HL-60 (cell line): ENCODE measurements around the gene AK1.

Source experiments
- DNase-seq, 2 experiments: peaks; one replicate each; pipeline ENCODE4 v3.0.0-alpha.2; 2010 to 2020; ENCODE audit warnings: low read depth in 1 of 2, low spot score in 1 of 2
- H3K27ac ChIP-seq: fragments of 250-450 bp; sonication (Bioruptor Pico); replicated peaks from 2 replicates; pipeline ENCODE4 v1.5.1; 2020; ENCODE audit warnings: mild to moderate bottlenecking, moderate library complexity
- H3K27me3 ChIP-seq: fragments of 250-450 bp; sonication (Bioruptor Pico); 2 replicates; pipeline ENCODE4 v1.5.1; 2021; ENCODE audit warnings: mild to moderate bottlenecking, moderate library complexity; ENCODE audit not compliant: insufficient read depth, poor library complexity, severe bottlenecking
- H3K4me3 ChIP-seq: replicated peaks from 2 replicates; pipeline ENCODE4 v1.5.1; 2011; ENCODE audit warnings: mild to moderate bottlenecking, control low read depth, low read length; ENCODE audit not compliant: insufficient read depth
- GABPA ChIP-seq: IDR thresholded peaks from 2 replicates; pipeline ENCODE4 v1.6.1; 2012; ENCODE audit warnings: low read depth
- POLR2AphosphoS5 ChIP-seq: IDR thresholded peaks from 2 replicates; pipeline ENCODE4 v1.6.1; 2012; ENCODE audit warnings: low read depth
- SPI1 ChIP-seq: IDR thresholded peaks from 2 replicates; pipeline ENCODE4 v1.6.1; 2012; ENCODE audit warnings: low read depth, mild to moderate bottlenecking, borderline replicate concordance
- TF ChIP-seq, protein P1 (sequence below): IDR thresholded peaks from one replicate; pipeline ENCODE4 v1.5.1; 2011; ENCODE audit warnings: low read length, control low read depth, inconsistent platforms; ENCODE audit not compliant: insufficient read depth
- TF ChIP-seq, protein P2 (sequence below): IDR thresholded peaks from 2 replicates; pipeline ENCODE4 v1.6.1; 2012; ENCODE audit warnings: low read depth; ENCODE audit not compliant: insufficient replicate concordance

The AK1 gene

DNA sequence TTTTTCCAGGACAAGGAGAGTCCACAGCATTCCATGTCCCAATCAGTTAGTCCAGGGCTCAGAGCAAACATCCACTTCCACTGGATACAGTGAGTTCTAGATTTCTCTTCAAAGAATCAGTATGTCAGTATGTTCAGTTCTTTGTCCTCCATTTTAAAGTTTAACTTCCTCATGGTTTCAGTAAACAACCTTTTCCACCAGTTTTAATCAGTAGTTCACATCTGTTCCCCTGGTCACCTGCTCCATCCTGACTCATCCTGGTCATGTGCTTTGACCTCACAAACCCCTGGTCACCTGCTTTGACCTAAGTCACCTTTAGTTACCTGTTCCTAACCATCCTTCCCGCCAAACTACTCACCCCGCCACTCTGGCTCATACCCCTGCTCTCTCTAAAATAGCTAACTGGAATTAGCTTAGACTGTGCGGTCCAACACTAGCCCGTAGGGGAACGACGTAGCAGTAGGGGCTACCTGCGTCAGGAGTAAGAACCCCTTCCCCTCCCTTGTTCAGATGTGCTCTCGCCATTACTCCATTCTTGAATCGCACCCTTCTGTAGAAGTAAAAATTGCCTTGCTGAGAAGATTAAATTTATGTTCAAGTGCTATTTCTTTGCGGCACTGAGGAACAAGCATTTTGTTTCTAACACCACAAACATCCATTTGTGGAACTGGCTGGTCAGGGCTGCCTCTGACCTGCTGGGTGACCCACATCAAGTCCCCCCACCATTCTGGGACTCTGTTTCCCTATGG is 28.5 kb downstream of the AK1 start:
- no peak overlapping the region for H3K27ac ChIP-seq
- no peak for DNase-seq
- H3K27me3 ChIP-seq: no peaks in the 10 kb centered on the region

DNA sequence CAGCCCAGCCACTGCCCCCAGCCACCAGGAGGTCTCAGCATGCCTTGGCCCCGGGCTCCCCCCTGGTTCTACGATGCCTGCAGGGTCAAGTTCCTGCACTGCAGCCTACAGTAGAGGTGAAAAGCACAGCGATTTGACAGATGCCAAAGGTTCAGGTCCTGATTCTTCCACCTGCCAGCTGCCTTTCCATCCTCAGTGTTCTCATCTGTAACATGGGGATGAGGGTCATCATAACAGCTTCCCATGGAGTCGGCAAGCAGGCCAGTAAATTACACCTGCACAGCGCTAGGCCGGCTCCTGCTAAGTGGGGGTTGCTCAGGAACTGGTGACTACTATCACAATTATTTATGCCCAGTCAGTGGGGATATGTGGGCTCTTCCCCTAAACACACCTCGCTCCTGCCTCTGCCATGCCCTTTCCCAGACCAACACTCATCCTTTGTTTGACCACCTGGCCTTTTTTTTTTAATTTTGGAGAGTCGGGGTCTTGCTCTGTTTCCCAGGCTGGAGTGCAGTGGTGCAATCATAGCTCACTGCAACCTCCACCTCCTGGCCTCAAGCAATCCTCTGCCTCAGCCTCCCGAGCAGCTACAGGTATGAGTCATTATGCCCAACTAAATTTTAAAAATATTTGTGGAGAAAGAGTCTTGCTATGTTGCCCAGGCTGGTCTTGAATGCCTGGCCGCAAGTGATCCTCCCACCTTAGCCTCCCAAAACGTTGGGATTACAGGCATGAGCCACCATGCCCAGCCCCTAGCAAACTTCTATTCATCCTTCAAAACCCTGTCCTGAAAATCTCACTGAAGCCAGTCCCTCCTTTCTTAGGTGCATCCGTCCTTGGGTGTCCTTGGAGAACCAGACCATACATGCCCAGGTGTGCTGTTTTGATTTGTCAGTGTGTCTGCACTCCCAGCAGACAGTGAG is 29.4 kb downstream of the AK1 start:
- Histone ChIP-seq H3K4me3 (no peak overlapping the region), H3K27me3 (no peaks in the 10 kb centered on the region), H3K27ac (no peak overlapping the region)
- DNase-seq: no peak
- no peak for TF ChIP-seq POLR2AphosphoS5
- TF ChIP-seq GABPA: no peak
- TF ChIP-seq, protein P1, sequence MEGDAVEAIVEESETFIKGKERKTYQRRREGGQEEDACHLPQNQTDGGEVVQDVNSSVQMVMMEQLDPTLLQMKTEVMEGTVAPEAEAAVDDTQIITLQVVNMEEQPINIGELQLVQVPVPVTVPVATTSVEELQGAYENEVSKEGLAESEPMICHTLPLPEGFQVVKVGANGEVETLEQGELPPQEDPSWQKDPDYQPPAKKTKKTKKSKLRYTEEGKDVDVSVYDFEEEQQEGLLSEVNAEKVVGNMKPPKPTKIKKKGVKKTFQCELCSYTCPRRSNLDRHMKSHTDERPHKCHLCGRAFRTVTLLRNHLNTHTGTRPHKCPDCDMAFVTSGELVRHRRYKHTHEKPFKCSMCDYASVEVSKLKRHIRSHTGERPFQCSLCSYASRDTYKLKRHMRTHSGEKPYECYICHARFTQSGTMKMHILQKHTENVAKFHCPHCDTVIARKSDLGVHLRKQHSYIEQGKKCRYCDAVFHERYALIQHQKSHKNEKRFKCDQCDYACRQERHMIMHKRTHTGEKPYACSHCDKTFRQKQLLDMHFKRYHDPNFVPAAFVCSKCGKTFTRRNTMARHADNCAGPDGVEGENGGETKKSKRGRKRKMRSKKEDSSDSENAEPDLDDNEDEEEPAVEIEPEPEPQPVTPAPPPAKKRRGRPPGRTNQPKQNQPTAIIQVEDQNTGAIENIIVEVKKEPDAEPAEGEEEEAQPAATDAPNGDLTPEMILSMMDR: no peak
- no peak for TF ChIP-seq SPI1
- TF ChIP-seq, protein P2, sequence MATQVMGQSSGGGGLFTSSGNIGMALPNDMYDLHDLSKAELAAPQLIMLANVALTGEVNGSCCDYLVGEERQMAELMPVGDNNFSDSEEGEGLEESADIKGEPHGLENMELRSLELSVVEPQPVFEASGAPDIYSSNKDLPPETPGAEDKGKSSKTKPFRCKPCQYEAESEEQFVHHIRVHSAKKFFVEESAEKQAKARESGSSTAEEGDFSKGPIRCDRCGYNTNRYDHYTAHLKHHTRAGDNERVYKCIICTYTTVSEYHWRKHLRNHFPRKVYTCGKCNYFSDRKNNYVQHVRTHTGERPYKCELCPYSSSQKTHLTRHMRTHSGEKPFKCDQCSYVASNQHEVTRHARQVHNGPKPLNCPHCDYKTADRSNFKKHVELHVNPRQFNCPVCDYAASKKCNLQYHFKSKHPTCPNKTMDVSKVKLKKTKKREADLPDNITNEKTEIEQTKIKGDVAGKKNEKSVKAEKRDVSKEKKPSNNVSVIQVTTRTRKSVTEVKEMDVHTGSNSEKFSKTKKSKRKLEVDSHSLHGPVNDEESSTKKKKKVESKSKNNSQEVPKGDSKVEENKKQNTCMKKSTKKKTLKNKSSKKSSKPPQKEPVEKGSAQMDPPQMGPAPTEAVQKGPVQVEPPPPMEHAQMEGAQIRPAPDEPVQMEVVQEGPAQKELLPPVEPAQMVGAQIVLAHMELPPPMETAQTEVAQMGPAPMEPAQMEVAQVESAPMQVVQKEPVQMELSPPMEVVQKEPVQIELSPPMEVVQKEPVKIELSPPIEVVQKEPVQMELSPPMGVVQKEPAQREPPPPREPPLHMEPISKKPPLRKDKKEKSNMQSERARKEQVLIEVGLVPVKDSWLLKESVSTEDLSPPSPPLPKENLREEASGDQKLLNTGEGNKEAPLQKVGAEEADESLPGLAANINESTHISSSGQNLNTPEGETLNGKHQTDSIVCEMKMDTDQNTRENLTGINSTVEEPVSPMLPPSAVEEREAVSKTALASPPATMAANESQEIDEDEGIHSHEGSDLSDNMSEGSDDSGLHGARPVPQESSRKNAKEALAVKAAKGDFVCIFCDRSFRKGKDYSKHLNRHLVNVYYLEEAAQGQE: no peak

More for the DNA sequence above, 28.5 kb downstream of the AK1 start:
- TF ChIP-seq, protein P2: no peak
- TF ChIP-seq GABPA (no peak), SPI1 (no peak), POLR2AphosphoS5 (no peak)
- TF ChIP-seq, protein P1: no peak
- no peak overlapping the region for H3K4me3 ChIP-seq

DNA sequence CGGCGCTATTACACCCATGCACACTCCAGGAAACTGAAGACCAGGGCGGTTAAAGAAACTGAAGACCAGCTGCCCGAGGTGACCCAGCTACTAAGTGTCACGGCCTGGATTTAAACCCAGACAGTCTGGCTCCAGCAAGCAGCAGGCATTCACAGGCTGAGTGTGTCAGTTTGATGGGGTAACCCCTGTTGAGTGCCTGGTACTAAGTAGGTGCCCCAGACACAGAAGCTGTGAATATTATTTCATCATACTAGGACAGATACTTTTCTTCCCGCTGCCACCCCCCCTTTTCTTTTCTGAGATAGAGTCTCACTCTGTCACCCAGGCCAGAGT is 30.3 kb downstream of the AK1 start:
- DNase-seq: peak in 1 of 2 experiments; percentile 31
- no peak overlapping the region for H3K4me3 ChIP-seq
- TF ChIP-seq, protein P1: no peak
- TF ChIP-seq SPI1 (no peak), GABPA (no peak), POLR2AphosphoS5 (no peak)
- TF ChIP-seq, protein P2: no peak
- no peak overlapping the region for H3K27ac ChIP-seq
- H3K27me3 ChIP-seq: no peaks in the 10 kb centered on the region
